DMS53 treated with DMSO at 0.1 percent for 48 hours (cell line): ENCODE data around the gene CDK5RAP1.
"Not testable (repeated sequence)": the region's sequence is repeated elsewhere in the genome, so short reads cannot be mapped to it uniquely, and the experiment has no call there.

ENCODE experiments used
- DNase-seq: peaks from one replicate; lab custom pipeline; 2025; ENCODE audit not compliant: unreplicated experiment; lab: John Stamatoyannopoulos, UW

CDK5RAP1 gene

GRCh38 chr20:33401184-33401920 is at the start of gene CDK5RAP1:
CDK5RAP1 (minus strand) TSS chr20:33401519; CDS start chr20:33397064, 4,455 bp downstream.
- peak; percentile 71 for DNase-seq

DNA sequence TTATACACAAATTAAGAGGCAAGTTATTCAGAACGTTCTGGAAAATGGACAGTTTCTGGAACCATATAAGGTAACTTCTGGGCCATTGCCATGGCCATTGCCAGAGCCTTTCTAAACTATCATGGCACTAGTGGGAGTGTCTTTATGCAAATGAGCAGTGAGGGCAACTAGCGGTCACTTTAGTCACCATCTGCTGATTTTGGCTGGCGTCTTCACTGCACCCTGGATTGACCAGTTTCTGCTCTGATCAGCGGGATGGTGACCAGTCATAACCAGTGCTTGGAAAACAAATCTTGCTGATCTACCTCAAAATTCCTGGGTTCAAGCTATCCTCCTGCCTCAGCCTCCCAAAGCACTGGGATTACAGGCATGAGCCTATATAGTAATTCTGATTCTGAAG is 49.5 kb upstream of the CDK5RAP1 start:
- no peak for DNase-seq

DNA sequence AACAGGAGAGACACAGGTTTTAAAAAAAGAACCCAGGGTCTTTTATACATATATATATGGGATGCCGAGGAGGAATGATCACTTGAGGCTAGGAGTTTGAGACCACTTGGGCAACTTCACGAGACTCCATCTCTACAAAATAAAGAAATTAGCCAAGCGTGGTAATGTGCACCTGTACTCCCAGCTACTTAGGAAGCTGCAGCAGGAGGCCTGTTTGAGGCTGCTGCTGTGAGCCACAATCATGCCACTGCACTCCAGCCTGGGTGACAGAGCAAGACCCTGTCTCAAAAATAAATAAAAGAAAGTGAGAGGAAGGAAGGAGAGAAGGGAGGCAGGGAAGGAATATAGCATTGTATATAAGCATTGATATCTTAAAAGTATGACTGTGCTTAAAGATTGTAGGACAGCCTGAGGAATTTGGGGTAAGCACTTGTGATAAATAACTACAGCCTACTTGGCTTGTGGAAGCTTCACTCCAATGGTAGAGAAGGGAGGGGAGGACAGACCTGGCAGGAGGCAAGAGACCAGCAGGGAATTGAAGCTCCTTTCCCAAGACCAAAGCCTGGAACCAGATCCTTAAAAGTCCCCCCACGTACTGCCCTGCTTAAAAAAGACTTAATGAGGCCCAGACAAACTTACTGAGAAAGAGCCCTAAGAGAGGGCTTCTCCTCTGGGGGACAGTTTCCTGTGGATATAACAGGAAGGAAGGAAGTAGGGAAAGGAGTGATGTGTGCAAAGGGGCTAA is 44.7 kb upstream of the CDK5RAP1 start:
- no peak for DNase-seq

- peak; percentile 6 for DNase-seq
Observed at GRCh38 chr20:33444797-33445560, 43.7 kb upstream of the CDK5RAP1 start.

- DNase-seq, result peak; percentile 77
Observed at GRCh38 chr20:33443512-33444239, 42.4 kb upstream of the CDK5RAP1 start, which contains the start of gene SNTA1. SNTA1 (minus strand) TSS chr20:33443763; CDS start chr20:33443620, 143 bp downstream.

DNA sequence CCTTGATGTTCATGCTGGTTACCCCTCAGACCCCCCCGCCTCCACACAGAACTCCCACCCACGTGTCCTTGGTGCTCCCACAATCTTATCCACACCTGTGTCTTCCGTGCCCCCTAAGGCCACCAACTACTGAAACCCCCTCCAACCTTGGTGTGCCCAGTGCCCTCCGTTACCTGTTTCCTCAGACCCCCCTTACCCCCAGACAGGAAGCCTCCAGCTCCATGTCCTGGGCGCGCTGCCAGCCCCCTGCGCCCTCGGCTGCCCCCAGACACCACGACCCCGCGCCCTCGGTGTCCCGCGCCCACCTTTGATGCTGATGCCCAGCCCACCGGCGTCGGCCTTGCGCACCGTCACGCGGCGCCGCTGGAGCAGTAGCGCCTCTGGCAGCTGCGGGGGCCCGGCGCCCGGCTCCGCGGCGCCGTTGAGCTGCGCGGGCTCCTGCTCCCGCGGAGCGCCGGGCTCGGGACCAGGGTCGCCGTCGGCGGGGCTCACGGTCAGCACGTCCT is 41.7 kb upstream of the CDK5RAP1 start:
- DNase-seq, result no peak

GRCh38 chr20:33442136-33443005 is 41.1 kb upstream of the CDK5RAP1 start:
- no peak for DNase-seq

DNA sequence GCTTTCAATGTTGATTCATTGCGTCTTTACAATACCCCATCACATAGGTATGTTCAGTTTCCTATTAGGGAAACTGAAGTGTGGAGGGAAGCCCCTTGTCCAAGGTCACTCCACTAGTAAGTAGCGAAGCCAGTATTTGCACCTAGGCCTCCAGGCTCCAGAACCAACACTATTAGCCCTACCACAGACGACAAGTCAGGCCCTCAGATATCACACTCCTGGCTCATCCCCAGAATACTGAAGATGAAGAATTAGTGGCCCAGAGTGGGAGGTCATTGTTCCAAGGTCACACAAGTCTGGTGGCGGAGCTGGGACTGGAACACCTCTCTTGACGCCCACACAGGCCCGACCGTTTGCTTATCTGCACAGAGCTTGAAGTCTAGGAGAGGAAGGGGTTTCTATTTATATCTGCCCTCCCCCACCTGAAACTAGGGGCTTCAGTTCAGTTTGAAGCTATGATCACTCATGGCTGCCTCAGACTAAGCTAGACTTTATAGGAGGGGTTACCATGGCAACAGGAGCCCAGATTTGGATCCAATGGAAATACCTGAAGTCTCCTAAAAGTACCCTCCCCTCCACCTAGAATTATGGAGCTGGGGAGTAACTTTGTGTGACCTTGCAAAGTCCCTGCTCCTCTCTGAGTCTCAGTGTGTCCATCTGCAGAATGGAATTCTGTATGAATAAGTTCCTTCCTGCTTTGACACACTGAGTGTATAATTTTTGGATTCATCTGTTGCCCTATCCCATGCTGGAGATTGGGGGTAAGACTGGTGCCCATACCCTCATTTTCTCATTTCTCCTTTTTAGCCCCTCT is 40.0 kb upstream of the CDK5RAP1 start:
- no peak for DNase-seq

- DNase-seq, result not testable (repeated sequence)
Observed at GRCh38 chr20:33440562-33440961, 39.2 kb upstream of the CDK5RAP1 start.

GRCh38 chr20:33438481-33438880 is 37.2 kb upstream of the CDK5RAP1 start:
- no peak for DNase-seq

DNA sequence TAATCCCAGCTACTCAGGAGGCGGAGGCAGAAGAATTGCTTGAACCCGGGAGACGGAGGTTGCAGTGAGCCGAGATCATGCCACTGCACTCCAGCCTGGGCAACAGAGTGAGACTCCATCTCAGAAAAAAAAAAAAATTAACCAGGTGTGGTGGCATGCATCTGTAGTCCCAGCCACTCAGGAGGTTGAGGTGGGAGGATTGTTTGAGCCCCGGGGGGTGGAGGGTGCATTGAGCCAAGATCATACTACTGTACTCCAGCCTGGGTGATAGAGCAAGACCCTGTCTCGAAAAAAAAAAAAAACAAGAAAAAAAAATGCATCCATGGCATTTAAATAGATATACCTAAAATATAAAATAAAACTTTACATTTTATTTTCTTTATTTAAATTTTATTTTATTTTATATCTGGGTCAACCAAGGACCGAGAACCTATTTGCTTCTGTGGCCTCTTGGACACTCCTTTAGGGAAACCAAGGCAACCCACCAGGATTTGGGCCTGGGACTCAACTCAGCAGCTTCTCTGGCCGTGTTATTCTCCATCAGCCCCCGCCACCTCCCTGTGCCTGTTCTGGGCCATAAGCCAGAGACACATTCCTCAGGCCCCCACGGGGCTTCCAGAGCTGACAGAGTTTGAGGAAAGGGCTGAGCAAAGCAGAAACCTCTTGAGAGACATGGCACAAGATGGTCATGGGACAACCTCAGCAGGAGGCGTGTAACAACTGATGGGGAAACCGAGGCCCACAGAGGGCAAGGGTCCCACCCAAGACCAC is 36.0 kb upstream of the CDK5RAP1 start:
- DNase-seq, result no peak

DNA sequence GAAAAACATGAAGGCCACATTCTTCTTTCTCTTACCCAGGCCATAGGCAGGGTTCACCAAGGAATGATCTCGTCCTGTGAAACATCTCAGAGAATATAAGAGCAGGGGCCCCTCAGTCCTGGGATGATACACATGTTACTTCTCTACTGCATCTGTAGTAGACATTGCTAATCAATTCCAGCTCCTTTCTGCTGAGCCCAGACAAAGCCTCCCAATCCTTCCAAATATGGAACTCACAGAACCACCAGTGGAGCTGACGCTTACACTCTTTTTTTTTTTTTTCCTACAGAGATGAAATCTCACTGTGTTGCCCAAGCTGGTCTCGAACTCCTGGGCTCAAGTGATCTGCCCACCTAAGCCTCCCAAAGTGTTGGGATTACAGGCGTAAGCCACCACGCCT is 33.1 kb upstream of the CDK5RAP1 start:
- no peak for DNase-seq

DNA sequence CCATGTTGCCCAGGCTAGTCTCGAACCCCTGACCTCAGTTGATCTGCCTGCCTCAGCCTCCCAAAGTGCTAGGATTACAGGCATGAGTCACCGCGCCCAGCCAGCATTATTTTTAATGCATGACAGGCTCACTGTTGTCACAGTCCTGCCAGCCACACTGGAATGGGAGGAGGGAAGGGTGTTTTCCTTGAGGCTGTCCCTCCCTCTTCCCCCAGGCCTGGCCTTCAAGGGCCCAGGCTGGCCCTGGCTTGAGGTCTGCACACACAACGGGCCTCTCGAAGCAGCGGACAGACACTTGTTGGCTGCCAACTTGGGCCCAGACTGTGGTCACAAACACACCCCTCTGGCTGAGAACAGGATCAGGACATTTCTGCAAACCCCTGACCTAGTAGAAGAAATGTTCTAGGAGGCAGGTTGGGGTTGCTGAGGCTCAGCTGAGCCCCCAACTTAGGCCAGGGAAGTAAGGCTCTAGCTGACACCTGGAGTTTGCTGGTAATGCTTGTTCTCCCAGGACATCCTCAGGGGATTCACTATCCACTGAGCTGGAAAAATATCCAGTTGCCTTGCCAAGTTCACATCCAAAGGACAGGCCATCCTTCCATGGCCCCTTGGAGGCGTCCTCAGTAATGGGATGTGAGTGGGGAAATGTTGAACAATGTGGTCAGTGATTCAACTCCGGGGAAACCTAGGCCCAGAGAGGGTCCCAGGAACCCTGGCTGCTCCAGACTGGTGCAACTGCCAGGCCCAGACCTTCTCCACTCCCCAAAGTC is 32.3 kb upstream of the CDK5RAP1 start:
- DNase-seq, result no peak

GRCh38 chr20:33431797-33432381 is 30.6 kb upstream of the CDK5RAP1 start:
- no peak for DNase-seq

DNA sequence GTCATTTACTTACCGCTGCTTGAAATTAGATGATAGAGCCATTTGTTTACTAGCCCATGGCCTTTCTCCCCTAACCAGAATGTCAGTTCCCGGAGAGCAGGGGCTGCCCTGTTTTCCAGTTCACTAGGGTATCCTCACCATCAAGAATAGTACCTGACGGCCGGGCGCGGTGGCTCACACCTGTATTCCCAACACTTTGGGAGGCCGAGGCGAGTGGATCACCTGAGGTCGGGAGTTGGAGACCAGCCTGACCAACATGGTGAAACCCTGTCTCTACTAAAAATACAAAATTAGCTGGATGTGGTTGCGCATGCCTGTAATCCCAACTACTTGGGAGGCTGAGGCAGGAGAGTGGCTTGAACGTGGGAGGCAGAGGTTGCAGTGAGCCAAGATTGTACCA is 22.6 kb upstream of the CDK5RAP1 start:
- not testable (repeated sequence) for DNase-seq

DNA sequence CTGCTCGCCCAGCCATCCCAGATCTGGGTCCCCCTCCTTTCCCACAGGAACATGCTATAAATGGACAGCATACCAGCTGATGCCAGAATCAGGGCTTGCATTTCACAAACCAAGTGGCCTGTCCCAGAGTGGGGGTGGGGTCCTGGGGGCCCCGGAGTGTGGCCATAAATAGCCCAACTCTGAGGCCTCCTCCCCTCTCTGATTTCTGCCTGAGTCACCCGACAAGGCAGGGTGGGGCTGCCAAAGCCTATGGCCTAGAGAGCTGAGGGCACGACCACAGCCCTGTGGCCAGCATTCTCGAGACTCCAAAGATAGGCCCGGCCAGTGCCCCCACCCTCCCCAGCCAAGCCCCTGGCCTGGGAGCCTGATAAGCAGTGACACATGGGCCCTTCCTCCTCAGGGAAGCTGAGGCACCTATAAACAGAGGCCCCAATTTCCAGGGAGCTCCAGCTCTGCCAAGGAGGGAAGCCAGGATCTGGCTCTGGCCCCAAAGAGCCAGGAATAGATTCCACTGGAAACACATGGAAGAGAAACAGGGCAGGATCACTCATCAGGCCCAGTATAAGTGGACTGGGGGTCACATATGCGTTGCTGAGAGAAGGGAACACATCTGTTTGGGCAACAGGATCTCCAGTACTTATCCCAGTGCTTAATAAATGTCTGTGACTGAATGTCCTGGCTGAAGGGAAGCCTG is 22.0 kb upstream of the CDK5RAP1 start:
- DNase-seq, result no peak
